Thymus (tissue), 11 donors: ENCODE results near the gene CUL9. TPM values are rescaled to one million over a fixed set of nuclear protein-coding genes. Genes with fewer than 3 reads are reported as not detected.

Experiments used
- DNase-seq, 9 donors: peaks; one replicate each; pipeline ENCODE4 v3.0.0-alpha.2; 2013; ENCODE audit warnings: low spot score in 9 of 9, low read depth in 6 of 9, missing footprints in 1 of 9
- H3K27ac ChIP-seq, 2 donors: one replicate each; pipeline ENCODE4 v1.5.1; 2013; ENCODE audit warnings: control low read depth in 1 of 2, low read depth in 1 of 2, low read length in 1 of 2, mild to moderate bottlenecking in 1 of 2, moderate library complexity in 1 of 2
- H3K27me3 ChIP-seq, 2 donors: one replicate each; pipeline ENCODE4 v1.5.1; 2013; ENCODE audit warnings: low read length in 1 of 2; ENCODE audit not compliant: control insufficient read depth in 2 of 2, insufficient read depth in 1 of 2
- H3K36me3 ChIP-seq, 2 donors: one replicate each; pipeline ENCODE4 v1.5.1; 2013; ENCODE audit warnings: low read length in 1 of 2, mild to moderate bottlenecking in 1 of 2, moderate library complexity in 1 of 2; ENCODE audit not compliant: control insufficient read depth in 2 of 2, insufficient read depth in 2 of 2
- H3K4me1 ChIP-seq, 2 donors: one replicate each; pipeline ENCODE4 v1.5.1; 2013; ENCODE audit warnings: low read length in 2 of 2; ENCODE audit not compliant: control insufficient read depth in 2 of 2, insufficient read depth in 2 of 2
- H3K4me3 ChIP-seq, 2 donors: one replicate each; pipeline ENCODE4 v1.5.1; 2013; ENCODE audit warnings: low read length in 2 of 2, control low read depth in 1 of 2, mild to moderate bottlenecking in 1 of 2
- H3K9me3 ChIP-seq, 2 donors: one replicate each; pipeline ENCODE4 v1.5.1; 2013; ENCODE audit warnings: low read length in 1 of 2, mild to moderate bottlenecking in 1 of 2; ENCODE audit not compliant: control insufficient read depth in 2 of 2, insufficient read depth in 1 of 2
- WGBS: extraction: QIAGEN DNeasy Blood & Tissue Kit; methylation state at CpG from one replicate; pipeline ENCODE4 v1.1.7; 2013; 5-methylcytosine and 5-hydroxymethylcytosine counted together
- polyA plus RNA-seq: library from polyadenylated mRNA; stranded (reverse); fragments of 200-250 nt; gene quantifications from one replicate; pipeline ENCODE4 v1.2.3, GENCODE V29; 2013
- total RNA-seq: library from RNA; stranded (reverse); fragments of 120-200 nt; gene quantifications from one replicate; pipeline ENCODE4 v1.2.4, GENCODE V29; 2013
- donor health status: healthy.

CUL9 gene
- total and polyA plus RNA-seq, 2 donors: 25.3 to 119 TPM

DNA sequence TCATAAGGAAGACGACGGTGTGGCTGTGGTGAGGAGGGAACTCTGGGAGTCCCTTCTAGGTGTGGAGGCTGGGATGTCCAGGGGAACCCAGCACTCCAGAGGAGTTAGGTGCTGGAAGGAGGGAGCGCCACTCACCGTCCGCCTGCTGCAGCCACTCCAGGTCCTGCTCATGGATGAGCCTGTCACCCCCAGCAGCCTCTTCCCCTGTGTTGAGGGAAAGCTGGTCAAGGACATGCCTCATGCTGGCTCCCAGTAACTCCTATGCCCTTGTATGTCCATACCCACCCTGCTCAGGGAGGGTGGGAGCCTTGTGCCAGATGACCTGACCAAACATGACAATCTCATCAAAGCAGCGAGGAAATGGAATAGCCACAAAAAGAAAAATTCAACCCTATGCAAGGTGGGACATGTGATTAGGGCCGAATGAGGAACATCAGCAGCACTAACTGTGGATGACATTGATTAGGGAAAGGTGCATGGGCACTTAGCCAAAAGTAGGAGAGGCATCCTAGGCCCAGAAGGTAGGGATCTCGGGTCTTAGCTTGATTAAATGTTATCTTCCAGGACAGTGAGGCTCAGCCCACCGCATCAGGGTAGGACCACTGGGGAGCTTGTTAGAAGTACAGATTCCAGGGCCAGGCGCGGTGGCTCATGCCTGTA lies 44.3 kb downstream of the CUL9 start:
- peaks cover 0 to 8% of the 10 kb centered on the region in 2 donors for H3K27me3 ChIP-seq
- WGBS: 95% methylated on average over 11 of the region's 11 CpGs
- no peak for DNase-seq
- no peak overlapping the region for H3K27ac ChIP-seq
- H3K4me1 ChIP-seq: peaks cover 6 to 32% of the 10 kb centered on the region in 2 donors
- no peak overlapping the region for H3K4me3 ChIP-seq
- H3K9me3 ChIP-seq: peaks cover 0 to 4% of the 10 kb centered on the region in 2 donors
- H3K36me3 ChIP-seq: peaks cover 9 to 27% of the 10 kb centered on the region in 2 donors

- H3K27ac ChIP-seq: peak within 1 kb of the TSS in 1 of 2 donors; percentile 68
- peak; percentile 44 to 88 (median 71) for DNase-seq
- peaks cover 6 to 23% of the 10 kb centered on the region in 2 donors for H3K4me1 ChIP-seq
- H3K4me3 ChIP-seq: peak within 1 kb of the TSS; percentile 48 to 84
- peaks cover 0 to 7% of the 10 kb centered on the region in 2 donors for H3K36me3 ChIP-seq
- WGBS: 1% methylated on average over 82 of the region's 82 CpGs
- H3K9me3 ChIP-seq: peaks cover 0 to 4% of the 10 kb centered on the region in 2 donors
- H3K27me3 ChIP-seq: peaks cover 0 to 17% of the 10 kb centered on the region in 2 donors
These were observed 47.2 kb downstream of the CUL9 start, which contains the start of gene DNPH1 for GRCh38 chr6:43228951-43229802. DNPH1 (minus strand) TSS chr6:43229481; CDS start chr6:43229456, 25 bp downstream.

GRCh38 chr6:43229803-43230620 lies 48.0 kb downstream of the CUL9 start:
- DNase-seq: no peak
- Histone ChIP-seq H3K4me3 (peak overlapping the region in 1 of 2 donors; percentile 84), H3K27me3 (peaks cover 0 to 19% of the 10 kb centered on the region in 2 donors), H3K36me3 (peaks cover 0 to 7% of the 10 kb centered on the region in 2 donors), H3K9me3 (peaks cover 0 to 4% of the 10 kb centered on the region in 2 donors), H3K27ac (no peak overlapping the region), H3K4me1 (peaks cover 6 to 16% of the 10 kb centered on the region in 2 donors)
- WGBS: 84% methylated on average over 17 of the region's 17 CpGs

DNA sequence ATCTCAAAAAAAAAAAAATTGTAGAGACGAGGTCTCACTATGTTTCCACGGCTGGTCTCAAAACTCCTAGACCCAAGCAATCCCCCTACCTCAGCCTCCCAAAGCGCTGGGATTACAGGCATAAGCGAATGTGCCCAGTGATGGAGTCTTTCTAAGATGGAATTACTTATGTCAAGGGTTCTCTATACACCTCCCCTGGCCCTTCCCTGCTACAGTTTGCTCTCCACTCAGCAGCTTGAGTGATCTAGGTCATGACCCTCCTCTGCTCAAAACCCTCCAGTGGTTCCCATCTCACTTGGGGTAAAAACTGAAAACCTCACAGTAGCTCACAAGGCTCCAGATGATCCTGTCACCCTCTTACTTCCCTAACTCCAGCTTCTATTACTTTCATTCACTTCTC lies 49.1 kb downstream of the CUL9 start:
- no peak overlapping the region for H3K27ac ChIP-seq
- no peak for DNase-seq
- 97% methylated on average over 4 of the region's 4 CpGs for WGBS
- peaks cover 0 to 4% of the 10 kb centered on the region in 2 donors for H3K9me3 ChIP-seq
- H3K4me3 ChIP-seq: no peak overlapping the region
- H3K4me1 ChIP-seq: peaks cover 6 to 16% of the 10 kb centered on the region in 2 donors
- peaks cover 0 to 23% of the 10 kb centered on the region in 2 donors for H3K27me3 ChIP-seq
- no peaks in the 10 kb centered on the region for H3K36me3 ChIP-seq

- DNase-seq: no peak
- Histone ChIP-seq H3K9me3 (peaks cover 0 to 4% of the 10 kb centered on the region in 2 donors), H3K27me3 (peaks cover 0 to 23% of the 10 kb centered on the region in 2 donors), H3K4me3 (no peak overlapping the region), H3K4me1 (peaks cover 6 to 13% of the 10 kb centered on the region in 2 donors), H3K36me3 (no peaks in the 10 kb centered on the region), H3K27ac (no peak overlapping the region)
- WGBS: 77% methylated on average over 3 of the region's 3 CpGs
These were observed 49.9 kb downstream of the CUL9 start for GRCh38 chr6:43231735-43232450.

DNA sequence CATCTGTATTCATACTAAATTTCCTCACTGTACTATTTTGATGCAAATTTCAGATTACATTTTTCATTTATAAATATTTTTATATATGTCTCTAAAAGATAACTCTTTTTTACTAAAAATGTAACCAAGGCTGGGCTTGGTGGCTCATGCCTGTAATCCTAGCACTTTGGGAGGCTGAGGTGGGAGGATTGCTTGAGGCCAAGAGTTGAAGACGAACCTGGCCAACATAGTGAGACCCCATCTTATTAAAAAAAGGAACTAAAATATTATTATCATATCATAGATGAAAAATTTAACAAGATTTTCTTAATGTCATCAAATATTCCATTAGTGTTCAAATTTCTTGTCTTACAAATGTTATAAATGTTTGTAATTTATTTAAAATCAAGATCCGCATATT lies 53.8 kb downstream of the CUL9 start:
- 72% methylated on average over 2 of the region's 2 CpGs for WGBS
- no peak for DNase-seq
- Histone ChIP-seq H3K4me1 (no peaks in the 10 kb centered on the region), H3K9me3 (peaks cover 0 to 4% of the 10 kb centered on the region in 2 donors), H3K36me3 (no peaks in the 10 kb centered on the region), H3K4me3 (no peak overlapping the region), H3K27me3 (peaks cover 3 to 49% of the 10 kb centered on the region in 2 donors), H3K27ac (no peak overlapping the region)

DNA sequence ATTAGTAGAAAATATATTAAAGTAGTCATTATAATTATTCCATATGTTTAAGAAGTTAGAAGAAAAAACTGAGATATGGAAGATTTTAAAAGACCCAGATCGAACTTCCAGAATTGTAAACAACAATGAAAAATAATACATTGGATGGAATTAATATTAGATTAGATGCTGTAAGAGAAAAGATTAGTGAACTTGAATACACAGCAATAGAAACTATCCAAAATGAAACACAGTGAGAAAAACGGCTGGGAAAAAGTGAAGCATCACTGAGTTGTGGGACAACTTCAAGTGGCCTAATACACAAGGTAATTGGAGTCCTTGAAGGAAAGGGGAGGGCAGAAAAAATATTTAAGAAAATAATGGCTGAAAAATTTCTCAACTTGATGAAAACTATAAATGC lies 57.1 kb downstream of the CUL9 start:
- Histone ChIP-seq H3K4me3 (no peak overlapping the region), H3K27me3 (peaks cover 17 to 67% of the 10 kb centered on the region in 2 donors), H3K36me3 (no peaks in the 10 kb centered on the region), H3K9me3 (peaks cover 0 to 4% of the 10 kb centered on the region in 2 donors), H3K27ac (no peak overlapping the region), H3K4me1 (no peaks in the 10 kb centered on the region)
- DNase-seq: no peak
- 87% methylated on average over 2 of the region's 2 CpGs for WGBS

GRCh38 chr6:43240950-43241349 lies 59.0 kb downstream of the CUL9 start:
- 88% methylated on average over 1 of the region's 1 CpG for WGBS
- peaks cover 35 to 81% of the 10 kb centered on the region in 2 donors for H3K27me3 ChIP-seq
- H3K4me3 ChIP-seq: no peak overlapping the region
- H3K36me3 ChIP-seq: no peaks in the 10 kb centered on the region
- no peak for DNase-seq
- peaks cover 0 to 4% of the 10 kb centered on the region in 2 donors for H3K9me3 ChIP-seq
- no peak overlapping the region for H3K27ac ChIP-seq
- no peaks in the 10 kb centered on the region for H3K4me1 ChIP-seq
